Measurements from ENCODE around the gene ALOX12.

DNA sequence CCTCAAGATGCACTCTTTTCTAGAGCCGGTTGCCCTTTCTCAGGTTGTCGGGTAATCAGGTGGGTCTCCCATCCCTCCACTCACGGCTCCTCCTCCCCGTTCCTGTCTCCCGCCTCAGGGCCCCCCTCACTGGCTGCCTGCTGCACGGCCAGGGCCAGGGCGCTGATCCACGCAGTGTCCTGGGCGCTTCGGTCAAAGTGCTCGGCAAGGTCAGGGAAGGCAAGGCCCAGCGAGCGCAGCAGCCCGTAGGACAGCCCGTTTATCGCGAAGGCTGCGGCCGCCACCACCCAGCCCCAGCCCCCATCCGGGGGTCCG, 47.3 kb downstream of the ALOX12 start:
- TF ChIP-seq EZH2phosphoT487 (IDR thresholded peaks at IDR 0.05; ENCODE audit: insufficient read depth, low read depth), result no peak
- peak; percentile 35 for TF ChIP-seq EZH2 (IDR thresholded peaks at IDR 0.05; ENCODE audit: insufficient read depth, poor library complexity, severe bottlenecking)

Data from GM23248 (cell line).